ENCODE measurements around the gene MEGF6.

DNA sequence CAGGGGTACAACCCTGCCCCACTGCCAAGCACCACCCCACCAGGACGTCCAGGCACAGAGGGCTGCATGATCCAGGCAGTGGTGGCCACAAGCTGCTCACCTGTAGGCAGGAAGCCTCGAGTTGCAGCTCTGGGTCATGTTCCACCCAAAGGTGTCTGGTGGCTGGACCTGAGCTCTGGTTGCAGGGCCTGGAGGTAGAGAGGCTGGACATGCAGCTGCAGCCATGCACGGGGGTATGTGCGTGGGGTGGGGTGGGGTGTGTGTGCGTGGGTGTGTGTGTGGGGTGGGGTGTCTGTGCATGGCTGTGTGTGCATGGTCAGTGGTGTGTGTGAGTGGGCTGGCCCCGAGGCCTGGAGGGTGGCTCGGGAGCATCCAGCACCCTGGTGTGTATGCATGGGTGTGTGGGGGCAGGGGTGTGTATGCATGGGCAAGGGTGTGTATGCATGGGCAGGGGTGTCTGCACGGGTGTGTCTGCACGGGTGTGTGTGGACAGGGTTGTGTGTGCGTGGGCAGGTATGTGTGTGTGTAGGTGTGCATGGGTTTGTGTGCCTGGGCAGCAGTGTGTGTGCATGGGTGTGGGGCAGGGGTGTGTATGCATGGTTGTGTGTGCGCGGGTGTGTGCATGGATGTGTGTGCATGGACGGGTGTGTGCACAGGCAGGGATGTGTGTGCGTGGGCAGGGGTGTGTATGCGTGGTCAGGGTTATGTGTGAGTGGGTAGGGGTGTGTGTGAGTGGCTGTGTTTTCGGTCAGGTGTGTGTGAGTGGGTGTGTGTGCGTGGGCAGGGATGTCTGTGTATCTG is 141.3 kb downstream of the MEGF6 start:
- TF ChIP-seq, protein P1, sequence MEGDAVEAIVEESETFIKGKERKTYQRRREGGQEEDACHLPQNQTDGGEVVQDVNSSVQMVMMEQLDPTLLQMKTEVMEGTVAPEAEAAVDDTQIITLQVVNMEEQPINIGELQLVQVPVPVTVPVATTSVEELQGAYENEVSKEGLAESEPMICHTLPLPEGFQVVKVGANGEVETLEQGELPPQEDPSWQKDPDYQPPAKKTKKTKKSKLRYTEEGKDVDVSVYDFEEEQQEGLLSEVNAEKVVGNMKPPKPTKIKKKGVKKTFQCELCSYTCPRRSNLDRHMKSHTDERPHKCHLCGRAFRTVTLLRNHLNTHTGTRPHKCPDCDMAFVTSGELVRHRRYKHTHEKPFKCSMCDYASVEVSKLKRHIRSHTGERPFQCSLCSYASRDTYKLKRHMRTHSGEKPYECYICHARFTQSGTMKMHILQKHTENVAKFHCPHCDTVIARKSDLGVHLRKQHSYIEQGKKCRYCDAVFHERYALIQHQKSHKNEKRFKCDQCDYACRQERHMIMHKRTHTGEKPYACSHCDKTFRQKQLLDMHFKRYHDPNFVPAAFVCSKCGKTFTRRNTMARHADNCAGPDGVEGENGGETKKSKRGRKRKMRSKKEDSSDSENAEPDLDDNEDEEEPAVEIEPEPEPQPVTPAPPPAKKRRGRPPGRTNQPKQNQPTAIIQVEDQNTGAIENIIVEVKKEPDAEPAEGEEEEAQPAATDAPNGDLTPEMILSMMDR (IDR thresholded peaks at IDR 0.05), result no peak
- TF ChIP-seq POLR2A (IDR thresholded peaks at IDR 0.05), result no peak

Measured in body of pancreas (tissue), 4 donors.